AG04450 (cell line): ENCODE results near the gene CERS6. TPM values are rescaled to one million over a fixed set of nuclear protein-coding genes. Genes with fewer than 3 reads are reported as not detected.
"Not testable (repeated sequence)": the region's sequence is repeated elsewhere in the genome, so short reads cannot be mapped to it uniquely, and the experiment has no call there.

Source experiments
- CTCF ChIA-PET: fragments of 300-600, 350-600 bp; formaldehyde crosslinking; extraction: SDS; loops from one replicate; lab custom pipeline; 2022; ENCODE audit warnings: antibody characterized with exemption, inconsistent platforms; lab: Charles Lee
- POLR2A ChIA-PET: fragments of 350-600 bp; formaldehyde crosslinking; extraction: SDS; loops from one replicate; lab custom pipeline; 2021; ENCODE audit warnings: antibody characterized with exemption, inconsistent platforms; lab: Yijun Ruan, JAX
- DNase-seq: peaks from one replicate; pipeline ENCODE4 v3.0.0-alpha.2; 2011; ENCODE audit warnings: low read depth, low spot score
- H3K27ac ChIP-seq: one replicate; pipeline ENCODE4 v1.5.1; 2012; ENCODE audit warnings: low read depth, low read length, control low read depth
- H3K27me3 ChIP-seq: one replicate; pipeline ENCODE4 v1.6.0; 2012; ENCODE audit warnings: low read length; ENCODE audit not compliant: control insufficient read depth, insufficient read depth
- H3K4me3 ChIP-seq: 2 replicates; pipeline ENCODE4 v1.5.1; 2011; ENCODE audit warnings: mild to moderate bottlenecking, low read depth, low read length, control low read depth
- H3K9me3 ChIP-seq: 2 replicates; pipeline ENCODE4 v1.5.1; 2012; ENCODE audit warnings: low read length; ENCODE audit not compliant: control insufficient read depth, insufficient read depth
- CTCF ChIP-seq: IDR thresholded peaks from 2 replicates; pipeline ENCODE4 v1.5.1; 2011; ENCODE audit warnings: low read depth, low read length, control low read depth, inconsistent platforms
- polyA plus RNA-seq: library from polyadenylated mRNA; depleted of rRNA; stranded (reverse); fragments of >200 nt; gene quantifications from 2 replicates; pipeline ENCODE4 v1.2.3, GENCODE V29; 2011

CERS6 gene
- polyA plus RNA-seq, 1 experiment, result 6.2 TPM

GRCh38 chr2:168650781-168651180, 194.7 kb downstream of the CERS6 start:
- POLR2A ChIA-PET, result no interaction called here
- no peak overlapping the region for H3K27ac ChIP-seq
- CTCF ChIA-PET, result interaction anchor here (0.5 kb wide), 1 partner anchor 688 kb away, joined by 3 read pairs; no protein-coding TSS in a partner anchor
- TF ChIP-seq CTCF, result no peak
- DNase-seq, result no peak
- H3K9me3 ChIP-seq, result no peaks in the 10 kb centered on the region
- H3K4me3 ChIP-seq, result no peak overlapping the region
- no peaks in the 10 kb centered on the region for H3K27me3 ChIP-seq

- H3K27ac ChIP-seq, result no peak overlapping the region
- H3K4me3 ChIP-seq, result no peak overlapping the region
- ChIA-PET CTCF (interaction anchor here (1.3 kb wide), 1 partner anchor 53 kb away, joined by 3 read pairs; no protein-coding TSS in a partner anchor), POLR2A (no interaction called here)
- no peak for TF ChIP-seq CTCF
- no peak for DNase-seq
- no peaks in the 10 kb centered on the region for H3K27me3 ChIP-seq
- H3K9me3 ChIP-seq, result no peaks in the 10 kb centered on the region; the same call in 1 of the 2 replicates
These were observed 197.2 kb downstream of the CERS6 start for GRCh38 chr2:168652997-168653921.

GRCh38 chr2:168654705-168655104, 198.6 kb downstream of the CERS6 start:
- no peak for TF ChIP-seq CTCF
- no peak for DNase-seq
- H3K9me3 ChIP-seq, result no peaks in the 10 kb centered on the region; the same call in 1 of the 2 replicates
- H3K27ac ChIP-seq, result no peak overlapping the region
- no peaks in the 10 kb centered on the region for H3K27me3 ChIP-seq
- H3K4me3 ChIP-seq, result no peak overlapping the region
- ChIA-PET POLR2A (no interaction called here), CTCF (interaction anchor here (0.5 kb wide), 1 partner anchor 34 kb away, joined by 3 read pairs; no protein-coding TSS in a partner anchor)

- CTCF ChIA-PET, result no interaction called here
- Histone ChIP-seq H3K9me3 (no peaks in the 10 kb centered on the region; the same call in 1 of the 2 replicates), H3K27me3 (no peaks in the 10 kb centered on the region), H3K27ac (no peak overlapping the region), H3K4me3 (no peak overlapping the region)
- DNase-seq, result no peak
- no peak for TF ChIP-seq CTCF
- POLR2A ChIA-PET, result no interaction called here
These were observed 199.1 kb downstream of the CERS6 start for GRCh38 chr2:168655207-168655606.

GRCh38 chr2:168657378-168657777, 201.3 kb downstream of the CERS6 start:
- H3K4me3 ChIP-seq, H3K9me3 ChIP-seq, H3K27me3 ChIP-seq, CTCF ChIA-PET, POLR2A ChIA-PET, H3K27ac ChIP-seq, DNase-seq: not testable (repeated sequence)
